HG03378 (cell line): Measurements from ENCODE around the gene STK36.

Experiments
- ATAC-seq: cut with Tn5 transposase; IDR thresholded peaks from one replicate; pipeline ENCODE4 v1.9.1; 2021; ENCODE audit warnings: mild to moderate bottlenecking, moderate library complexity; ENCODE audit not compliant: unreplicated experiment

Gene STK36

GRCh38 chr2:218713922-218714321 is 42.0 kb downstream of the STK36 start:
- no peak for ATAC-seq

GRCh38 chr2:218716070-218716469 is 44.2 kb downstream of the STK36 start:
- ATAC-seq: no peak

- ATAC-seq: no peak
Observed at GRCh38 chr2:218717262-218717661, 45.4 kb downstream of the STK36 start.

GRCh38 chr2:218718058-218718457 is 46.2 kb downstream of the STK36 start:
- ATAC-seq: no peak

- ATAC-seq: no peak
Observed at GRCh38 chr2:218719457-218719856, 47.6 kb downstream of the STK36 start.

GRCh38 chr2:218720048-218721041 is 48.5 kb downstream of the STK36 start:
- ATAC-seq: no peak

- ATAC-seq: no peak
Observed at GRCh38 chr2:218721488-218721887, 49.6 kb downstream of the STK36 start.

GRCh38 chr2:218721934-218722333 is 50.0 kb downstream of the STK36 start:
- no peak for ATAC-seq

GRCh38 chr2:218722419-218722818 is 50.5 kb downstream of the STK36 start:
- no peak for ATAC-seq

- ATAC-seq: no peak
Observed at GRCh38 chr2:218722876-218723785, 51.2 kb downstream of the STK36 start.

GRCh38 chr2:218726004-218726574 is 54.2 kb downstream of the STK36 start:
- ATAC-seq: no peak

GRCh38 chr2:218727502-218728165 is 55.7 kb downstream of the STK36 start:
- no peak for ATAC-seq

DNA sequence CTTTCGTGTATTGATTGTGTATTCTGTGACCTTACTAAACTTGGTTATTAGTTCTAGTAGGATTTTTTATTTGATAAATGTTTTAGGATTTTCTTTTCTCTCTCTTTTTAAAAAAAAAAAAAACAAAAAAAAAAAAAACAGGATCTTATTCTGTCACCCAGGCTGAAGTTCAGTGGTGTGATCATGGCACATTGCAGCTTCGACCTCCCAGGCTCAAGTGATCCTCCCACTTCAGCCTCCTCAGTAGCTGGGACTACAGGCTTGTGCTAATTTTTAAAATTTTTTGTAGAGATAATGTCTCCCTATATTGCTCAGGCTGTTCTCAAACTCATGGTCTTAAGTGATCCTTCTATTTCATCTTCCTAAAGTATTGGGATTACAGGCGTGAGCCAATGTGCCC is 57.8 kb downstream of the STK36 start:
- no peak for ATAC-seq

DNA sequence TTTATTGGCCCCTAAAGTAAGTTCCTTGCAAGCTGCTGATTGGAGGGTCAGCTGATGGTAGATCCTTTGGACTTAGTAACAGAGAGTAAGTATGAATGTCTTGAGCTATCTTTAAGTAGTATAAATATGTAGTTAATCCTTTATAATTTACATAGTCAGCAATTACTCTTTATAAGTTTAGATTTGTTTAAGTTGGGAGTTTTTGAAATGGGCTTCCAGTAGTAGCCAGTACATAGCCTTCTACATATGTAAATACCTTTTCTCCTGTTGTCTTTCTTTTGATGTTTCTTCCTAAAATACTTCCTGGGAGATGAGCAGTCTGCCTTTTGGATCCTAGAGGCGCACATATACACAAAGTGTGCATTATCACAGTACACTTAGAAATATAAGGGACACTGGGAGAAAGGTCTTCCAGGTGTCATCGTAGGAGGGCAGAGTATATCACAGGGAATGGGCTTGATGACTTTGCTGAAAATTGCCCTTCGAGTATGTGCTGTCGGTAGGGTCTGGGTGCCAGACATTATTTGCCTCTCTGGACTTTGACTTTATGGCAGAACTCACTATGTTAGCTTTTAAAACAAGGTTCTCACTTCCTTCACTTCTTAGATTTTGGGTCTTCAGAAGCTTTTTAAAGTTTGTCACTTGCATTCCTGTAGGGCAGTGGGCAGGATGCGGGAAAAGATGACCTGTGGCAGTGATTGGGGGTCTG is 60.3 kb downstream of the STK36 start:
- no peak for ATAC-seq

DNA sequence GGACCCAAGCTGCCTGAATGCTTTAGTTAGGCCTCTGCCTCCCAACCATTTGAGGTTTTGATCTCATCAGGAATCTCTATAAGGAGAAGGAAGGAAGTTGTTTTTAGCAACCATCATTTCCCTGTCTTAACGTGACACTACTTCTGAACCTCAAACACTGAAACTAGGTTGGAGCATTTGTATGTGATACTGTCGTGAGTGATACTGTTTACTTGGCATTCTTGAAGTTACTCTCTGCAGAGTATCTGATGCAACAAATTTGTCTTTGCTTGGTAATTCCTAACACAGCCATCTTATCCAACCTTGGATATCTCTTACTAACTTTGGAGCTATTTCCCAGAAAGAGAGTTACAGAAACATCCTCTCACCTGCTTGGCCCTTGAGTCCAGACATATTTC is 60.9 kb downstream of the STK36 start:
- no peak for ATAC-seq

- ATAC-seq: peak; percentile 59
Observed at GRCh38 chr2:218733171-218734021, 61.5 kb downstream of the STK36 start.

GRCh38 chr2:218734190-218734975 is 62.5 kb downstream of the STK36 start:
- ATAC-seq: no peak

DNA sequence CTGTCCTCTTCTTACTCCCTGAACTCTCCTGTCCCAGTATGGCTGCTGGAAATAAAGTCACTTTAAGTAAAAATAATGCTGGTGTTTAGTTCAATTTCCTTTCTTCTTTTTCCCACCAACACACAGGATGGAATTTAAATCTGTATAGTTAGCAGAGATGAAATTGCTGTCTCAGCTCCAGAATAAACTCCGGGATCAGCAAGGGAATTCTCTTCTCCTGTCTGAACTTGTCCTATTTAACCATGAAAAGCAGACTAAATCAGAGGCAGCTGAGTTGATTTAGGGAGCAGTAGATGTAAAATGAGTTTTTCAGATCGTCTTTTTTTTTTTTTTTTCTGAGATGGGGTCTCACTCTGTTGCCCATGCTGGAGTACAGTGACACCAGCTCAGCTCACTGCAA is 64.6 kb downstream of the STK36 start:
- ATAC-seq: no peak
